ENCODE measurements around the gene ZNF592. TPM values are rescaled to one million over a fixed set of nuclear protein-coding genes. Genes with fewer than 3 reads are reported as not detected.

ZNF592 gene
- total and polyA plus RNA-seq, 2 donors (not counting 3 experiments of a cell fraction or from before 2014, with no cell fraction given), result 12.3 to 21.1 TPM

DNA sequence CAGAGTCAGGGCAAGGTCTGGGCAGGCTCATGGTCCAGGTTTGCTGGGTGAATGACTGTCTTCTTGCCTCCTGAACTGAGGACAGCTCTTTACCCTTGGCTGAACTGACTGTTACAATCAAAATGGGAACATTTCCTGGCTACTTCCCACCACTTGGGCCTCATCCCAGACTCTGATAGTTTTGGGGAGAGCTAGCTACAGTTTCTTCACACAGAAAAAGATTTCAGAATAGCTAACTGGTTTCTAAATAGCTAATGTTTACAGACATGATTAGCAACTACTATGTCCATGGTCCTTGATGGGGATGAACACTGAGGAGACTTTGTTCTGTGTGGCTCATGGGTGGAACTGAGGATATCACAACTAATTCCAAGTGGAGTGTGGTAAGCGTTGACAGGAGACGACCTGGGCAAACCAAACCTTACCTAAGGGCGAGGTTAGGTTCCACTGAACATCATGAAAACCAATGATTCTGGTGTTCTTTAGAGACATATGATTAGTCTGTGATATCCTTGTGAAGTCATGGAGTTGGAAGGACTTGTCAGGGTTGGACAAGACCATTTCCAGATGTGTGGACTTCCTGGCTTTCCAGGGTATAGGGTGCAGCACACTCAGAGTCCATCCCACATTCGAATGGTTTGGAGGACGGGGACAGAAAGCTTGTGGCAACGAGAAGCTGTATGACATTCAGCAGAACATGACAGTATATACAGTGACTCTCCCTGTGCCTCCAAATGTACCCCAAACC is 76.0 kb downstream of the ZNF592 start:
- Histone ChIP-seq H3K9me1 (replicated peaks; ENCODE audit: control insufficient read depth, extremely low read depth, insufficient read depth, low read length) (no peaks in the 10 kb centered on the region), H3K27me3 (ENCODE audit: control insufficient read depth in 2 of 2, insufficient read depth in 2 of 2, low read length in 2 of 2) (no peaks in the 10 kb centered on the region), H3K4me3 (replicated peaks in 1 of 3; ENCODE audit: insufficient read depth in 1 of 3, low read depth in 1 of 3, low read length in 3 of 3) (no peak overlapping the region), H3K4me2 (ENCODE audit: insufficient read depth, low read length) (no peak overlapping the region), H4K20me1 (replicated peaks; ENCODE audit: control insufficient read depth, extremely low read depth, insufficient read depth, low read length) (no peaks in the 10 kb centered on the region), H3K9ac (replicated peaks; ENCODE audit: extremely low read depth, insufficient read depth, low read length) (no peak overlapping the region), H3K36me3 (ENCODE audit: control insufficient read depth in 2 of 2, extremely low read depth in 1 of 2, insufficient read depth in 2 of 2, low read length in 2 of 2) (peaks cover 0 to 8% of the 10 kb centered on the region in 2 experiments), H3K79me2 (ENCODE audit: control insufficient read depth, insufficient read depth, low read length) (peaks cover 13% of the 10 kb centered on the region), H3K4me1 (ENCODE audit: control insufficient read depth, extremely low read depth, insufficient read depth, low read length) (peaks cover 20% of the 10 kb centered on the region), H3K27ac (ENCODE audit: insufficient read depth, low read depth, low read length) (no peak overlapping the region), H2AFZ (ENCODE audit: low read depth, low read length) (no peak overlapping the region), H3K9me3 (replicated peaks; ENCODE audit: control insufficient read depth, insufficient read depth, low read length) (no peaks in the 10 kb centered on the region)
- POLR2A ChIA-PET, result no interaction called here
- DNase-seq (ENCODE audit: low read depth, low spot score), result no peak
- TF ChIP-seq POLR2A (IDR thresholded peaks at IDR 0.05; ENCODE audit: low read depth, low read length) (no peak), GATA2 (IDR thresholded peaks at IDR 0.05; ENCODE audit: insufficient read depth, insufficient read length, low read depth, low read length) (no peak), POLR2AphosphoS5 (IDR thresholded peaks at IDR 0.05; ENCODE audit: insufficient read depth, low read depth, low read length) (no peak), EZH2 (IDR thresholded peaks at IDR 0.05; ENCODE audit: borderline replicate concordance, low read depth, low read length, severe bottlenecking) (no peak)
- CTCF ChIA-PET, result interaction anchor here (1.0 to 3.8 kb wide), 5 partner anchors 8 to 225 kb away, joined by 3 to 11 read pairs (median 4); no protein-coding TSS in a partner anchor
- BruUV-seq (replicated peaks), result no TSS peak
- dilution Hi-C loops (cut with MboI; ENCODE audit: extremely low pct_ligation_motif_present, low sequenced_read_pairs) (loop anchor here (25.0 kb wide), 1 partner anchor 138 kb away; no protein-coding TSS in a partner anchor), intact Hi-C loops (cut with micrococcal nuclease) (no loop called here)
- no peak for FAIRE-seq

DNA sequence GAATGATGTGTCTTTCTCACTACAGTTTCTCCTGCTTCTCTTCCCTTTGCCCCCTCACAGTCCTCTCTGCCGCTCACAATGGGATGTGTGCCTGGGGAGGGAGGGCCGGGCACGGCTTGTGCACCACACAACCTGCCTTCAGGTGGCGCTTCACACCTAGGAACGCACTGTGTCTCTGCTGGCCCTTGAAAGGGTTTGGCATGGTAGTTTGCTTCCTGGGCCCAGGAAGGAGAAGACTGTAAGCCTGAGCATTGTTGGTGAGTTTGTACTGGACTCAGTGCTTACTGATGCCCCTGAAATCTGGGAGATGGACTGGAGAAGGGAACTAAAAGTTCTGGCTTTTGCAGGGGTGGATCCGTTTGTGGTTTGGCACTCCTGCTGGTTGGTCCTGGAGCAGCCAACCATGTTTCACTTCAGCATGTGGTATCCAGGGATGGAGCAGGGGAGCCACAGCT is 78.0 kb downstream of the ZNF592 start:
- DNase-seq (ENCODE audit: low read depth, low spot score), result no peak
- no peaks in the 10 kb centered on the region for H3K27me3 ChIP-seq (ENCODE audit: control insufficient read depth in 2 of 2, insufficient read depth in 2 of 2, low read length in 2 of 2)
- TF ChIP-seq CTCF (IDR thresholded peaks at IDR 0.05; ENCODE audit: extremely low read depth in 1 of 2, insufficient read depth in 1 of 2, low read depth in 1 of 2, low read length in 2 of 2) (peak in 1 of 2 donors; percentile 20), FOS (IDR thresholded peaks at IDR 0.05; ENCODE audit: borderline replicate concordance, insufficient read depth, low read length) (no peak)
- H4K20me1 ChIP-seq (replicated peaks; ENCODE audit: control insufficient read depth, extremely low read depth, insufficient read depth, low read length), result no peaks in the 10 kb centered on the region
- ChIA-PET POLR2A (no interaction called here), CTCF (interaction anchor here (1.5 to 3.8 kb wide), 2 partner anchors 10 to 51 kb away, joined by 3 to 11 read pairs; no protein-coding TSS in a partner anchor)
- BruUV-seq (replicated peaks), result no TSS peak
- no peak for FAIRE-seq
- no peaks in the 10 kb centered on the region for H3K9me1 ChIP-seq (replicated peaks; ENCODE audit: control insufficient read depth, extremely low read depth, insufficient read depth, low read length)
- intact Hi-C loops (cut with micrococcal nuclease), result no loop called here
- no peak overlapping the region for H2AFZ ChIP-seq (ENCODE audit: low read depth, low read length)
- no peaks in the 10 kb centered on the region for H3K9me3 ChIP-seq (replicated peaks; ENCODE audit: control insufficient read depth, insufficient read depth, low read length)
- H3K27ac ChIP-seq (ENCODE audit: insufficient read depth, low read depth, low read length), result no peak overlapping the region
- dilution Hi-C loops (cut with MboI; ENCODE audit: extremely low pct_ligation_motif_present, low sequenced_read_pairs), result loop anchor here (25.0 kb wide), 1 partner anchor 136 kb away; no protein-coding TSS in a partner anchor
- no peak overlapping the region for H3K9ac ChIP-seq (replicated peaks; ENCODE audit: extremely low read depth, insufficient read depth, low read length)
- H3K4me3 ChIP-seq (replicated peaks in 1 of 3; ENCODE audit: insufficient read depth in 1 of 3, low read depth in 1 of 3, low read length in 3 of 3), result no peak overlapping the region
- peaks cover 1% of the 10 kb centered on the region for H3K79me2 ChIP-seq (ENCODE audit: control insufficient read depth, insufficient read depth, low read length)
- H3K36me3 ChIP-seq (ENCODE audit: control insufficient read depth in 2 of 2, extremely low read depth in 1 of 2, insufficient read depth in 2 of 2, low read length in 2 of 2), result peaks cover 0 to 8% of the 10 kb centered on the region in 2 experiments
- H3K4me1 ChIP-seq (ENCODE audit: control insufficient read depth, extremely low read depth, insufficient read depth, low read length), result peaks cover 7% of the 10 kb centered on the region
- H3K4me2 ChIP-seq (ENCODE audit: insufficient read depth, low read length), result no peak overlapping the region
